Colon (tissue), 2 donors: ENCODE results near the gene VRK1.

Source experiments
- FAIRE-seq: peaks from 2 replicates; lab custom pipeline; 2012; peaks lifted over from hg19 to GRCh38; lab: Jason Lieb, UNC
- donor health status: control.
- donor health status: control.

VRK1 gene

GRCh38 chr14:96790706-96791105, 6.5 kb upstream of the VRK1 start:
- FAIRE-seq, result no peak

GRCh38 chr14:96792003-96792402, 5.2 kb upstream of the VRK1 start:
- no peak for FAIRE-seq

GRCh38 chr14:96792591-96792990, 4.6 kb upstream of the VRK1 start:
- no peak for FAIRE-seq

- FAIRE-seq, result no peak
Observed at GRCh38 chr14:96793547-96793946, 3.6 kb upstream of the VRK1 start.

- FAIRE-seq, result no peak
Observed at GRCh38 chr14:96795109-96795828, 1.9 kb upstream of the VRK1 start.

GRCh38 chr14:96797582-96798349, 584 bp downstream of the VRK1 start:
- no peak for FAIRE-seq

- FAIRE-seq, result no peak
Observed at GRCh38 chr14:96798956-96799355, 1.8 kb downstream of the VRK1 start.

GRCh38 chr14:96799489-96800054, 2.4 kb downstream of the VRK1 start:
- FAIRE-seq, result no peak

GRCh38 chr14:96801931-96802330, 4.7 kb downstream of the VRK1 start:
- FAIRE-seq, result no peak

- no peak for FAIRE-seq
Observed at GRCh38 chr14:96802963-96803362, 5.8 kb downstream of the VRK1 start.

GRCh38 chr14:96803958-96804357, 6.8 kb downstream of the VRK1 start:
- FAIRE-seq, result no peak

GRCh38 chr14:96804895-96805294, 7.7 kb downstream of the VRK1 start:
- no peak for FAIRE-seq

GRCh38 chr14:96805956-96806355, 8.8 kb downstream of the VRK1 start:
- no peak for FAIRE-seq

GRCh38 chr14:96806836-96807235, 9.7 kb downstream of the VRK1 start:
- FAIRE-seq, result no peak

GRCh38 chr14:96808619-96809406, 11.6 kb downstream of the VRK1 start:
- FAIRE-seq, result no peak

GRCh38 chr14:96811265-96811664, 14.1 kb downstream of the VRK1 start:
- FAIRE-seq, result no peak

GRCh38 chr14:96811985-96812667, 14.9 kb downstream of the VRK1 start:
- no peak for FAIRE-seq

GRCh38 chr14:96816281-96816680, 19.1 kb downstream of the VRK1 start:
- no peak for FAIRE-seq

GRCh38 chr14:96817750-96818666, 20.8 kb downstream of the VRK1 start:
- no peak for FAIRE-seq

GRCh38 chr14:96821501-96821900, 24.3 kb downstream of the VRK1 start:
- FAIRE-seq, result no peak

GRCh38 chr14:96823652-96824051, 26.5 kb downstream of the VRK1 start:
- no peak for FAIRE-seq
